ENCODE measurements around the gene HSH2D. TPM values are rescaled to one million over a fixed set of nuclear protein-coding genes. Genes with fewer than 3 reads are reported as not detected.

The HSH2D gene
- total and polyA plus RNA-seq, 2 experiments from 2014 or later: 3.5 to 4.0 TPM

- Histone ChIP-seq H3K27ac (no peak overlapping the region), H2AFZ (no peak overlapping the region), H3K4me2 (no peak overlapping the region), H3K9me2 (replicated peaks; ENCODE audit: insufficient read depth) (no peaks in the 10 kb centered on the region), H3K4me1 (ENCODE audit: insufficient read depth) (peaks cover 12% of the 10 kb centered on the region), H3K36me3 (replicated peaks; ENCODE audit: insufficient read depth, low read depth) (no peaks in the 10 kb centered on the region), H3K9me3 (ENCODE audit: low read depth) (no peaks in the 10 kb centered on the region), H4K20me1 (ENCODE audit: insufficient read depth, poor library complexity, severe bottlenecking) (no peaks in the 10 kb centered on the region), H3K27me3 (no peaks in the 10 kb centered on the region), H3K79me2 (peaks cover 31% of the 10 kb centered on the region), H3K4me3 (no peak overlapping the region)
- TF ChIP-seq EZH2 (IDR thresholded peaks at IDR 0.05; ENCODE audit: borderline replicate concordance) (no peak), EZH2phosphoT487 (IDR thresholded peaks at IDR 0.05; ENCODE audit: low read depth, severe bottlenecking, unreplicated experiment) (no peak)
- TF ChIP-seq, protein P1, sequence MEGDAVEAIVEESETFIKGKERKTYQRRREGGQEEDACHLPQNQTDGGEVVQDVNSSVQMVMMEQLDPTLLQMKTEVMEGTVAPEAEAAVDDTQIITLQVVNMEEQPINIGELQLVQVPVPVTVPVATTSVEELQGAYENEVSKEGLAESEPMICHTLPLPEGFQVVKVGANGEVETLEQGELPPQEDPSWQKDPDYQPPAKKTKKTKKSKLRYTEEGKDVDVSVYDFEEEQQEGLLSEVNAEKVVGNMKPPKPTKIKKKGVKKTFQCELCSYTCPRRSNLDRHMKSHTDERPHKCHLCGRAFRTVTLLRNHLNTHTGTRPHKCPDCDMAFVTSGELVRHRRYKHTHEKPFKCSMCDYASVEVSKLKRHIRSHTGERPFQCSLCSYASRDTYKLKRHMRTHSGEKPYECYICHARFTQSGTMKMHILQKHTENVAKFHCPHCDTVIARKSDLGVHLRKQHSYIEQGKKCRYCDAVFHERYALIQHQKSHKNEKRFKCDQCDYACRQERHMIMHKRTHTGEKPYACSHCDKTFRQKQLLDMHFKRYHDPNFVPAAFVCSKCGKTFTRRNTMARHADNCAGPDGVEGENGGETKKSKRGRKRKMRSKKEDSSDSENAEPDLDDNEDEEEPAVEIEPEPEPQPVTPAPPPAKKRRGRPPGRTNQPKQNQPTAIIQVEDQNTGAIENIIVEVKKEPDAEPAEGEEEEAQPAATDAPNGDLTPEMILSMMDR (IDR thresholded peaks at IDR 0.05; ENCODE audit: poor library complexity): no peak
- 85% methylated on average over 16 of the region's 16 CpGs for WGBS (ENCODE audit: low lambda C conversion rate, missing lambda C conversion rate)
- DNase-seq (ENCODE audit: low spot score): no peak
These were observed 47.9 kb downstream of the HSH2D start for GRCh38 chr19:16191216-16191908.

GRCh38 chr19:16193466-16193865 is 50.0 kb downstream of the HSH2D start:
- 77% methylated on average over 10 of the region's 10 CpGs for WGBS (ENCODE audit: low lambda C conversion rate, missing lambda C conversion rate)
- TF ChIP-seq EZH2phosphoT487 (IDR thresholded peaks at IDR 0.05; ENCODE audit: low read depth, severe bottlenecking, unreplicated experiment): no peak
- TF ChIP-seq EZH2 (IDR thresholded peaks at IDR 0.05; ENCODE audit: borderline replicate concordance): no peak
- TF ChIP-seq, protein P1 (IDR thresholded peaks at IDR 0.05; ENCODE audit: poor library complexity): no peak
- Histone ChIP-seq H3K9me3 (ENCODE audit: low read depth) (no peaks in the 10 kb centered on the region), H3K79me2 (peaks cover 15% of the 10 kb centered on the region), H2AFZ (no peak overlapping the region), H3K4me1 (ENCODE audit: insufficient read depth) (peaks cover 17% of the 10 kb centered on the region), H3K27me3 (no peaks in the 10 kb centered on the region), H4K20me1 (ENCODE audit: insufficient read depth, poor library complexity, severe bottlenecking) (no peaks in the 10 kb centered on the region), H3K4me3 (no peak overlapping the region), H3K36me3 (replicated peaks; ENCODE audit: insufficient read depth, low read depth) (no peaks in the 10 kb centered on the region), H3K4me2 (no peak overlapping the region), H3K27ac (no peak overlapping the region), H3K9me2 (replicated peaks; ENCODE audit: insufficient read depth) (no peaks in the 10 kb centered on the region)
- DNase-seq (ENCODE audit: low spot score): no peak

- H2AFZ ChIP-seq: peak overlapping the region; percentile 68
- H3K27me3 ChIP-seq: no peaks in the 10 kb centered on the region
- DNase-seq (ENCODE audit: low spot score): no peak
These were observed 53.7 kb downstream of the HSH2D start for GRCh38 chr19:16197188-16197621.

More at GRCh38 chr19:16197188-16197621, 53.7 kb downstream of the HSH2D start:
- 43% methylated on average over 2 of the region's 2 CpGs for WGBS (ENCODE audit: low lambda C conversion rate, missing lambda C conversion rate)
- Histone ChIP-seq H3K27ac (peak overlapping the region; percentile 72), H3K9me2 (replicated peaks; ENCODE audit: insufficient read depth) (no peaks in the 10 kb centered on the region), H3K79me2 (peaks cover 41% of the 10 kb centered on the region), H3K4me1 (ENCODE audit: insufficient read depth) (peaks cover 20% of the 10 kb centered on the region), H3K36me3 (replicated peaks; ENCODE audit: insufficient read depth, low read depth) (no peaks in the 10 kb centered on the region), H3K4me2 (peak overlapping the region; percentile 77), H3K9me3 (ENCODE audit: low read depth) (no peaks in the 10 kb centered on the region), H3K4me3 (no peak overlapping the region), H4K20me1 (ENCODE audit: insufficient read depth, poor library complexity, severe bottlenecking) (no peaks in the 10 kb centered on the region)
- TF ChIP-seq, protein P1 (IDR thresholded peaks at IDR 0.05; ENCODE audit: poor library complexity): no peak
- TF ChIP-seq EZH2phosphoT487 (IDR thresholded peaks at IDR 0.05; ENCODE audit: low read depth, severe bottlenecking, unreplicated experiment) (no peak), EZH2 (IDR thresholded peaks at IDR 0.05; ENCODE audit: borderline replicate concordance) (no peak)
